Psoas muscle (tissue), 8 donors: ENCODE results near the gene BCAS3. TPM values are rescaled to one million over a fixed set of nuclear protein-coding genes. Genes with fewer than 3 reads are reported as not detected.

Experiments
- ATAC-seq, 4 donors: fragments of 200-7000 bp; cut with Tn5 transposase; one replicate each; pipeline ENCODE4 v1.9.1; 2020; ENCODE audit warnings: moderate library complexity in 3 of 4, mild to moderate bottlenecking in 2 of 4
- DNase-seq, 2 donors: peaks; one replicate each; pipeline ENCODE4 v3.0.0-alpha.2; 2020
- H3K27ac ChIP-seq: fragments of 200-600 bp; one replicate; pipeline ENCODE4 v1.8.0; 2022
- H3K27me3 ChIP-seq, 3 donors: fragments of 200-600 bp in 1 of 3; one replicate each; pipeline versions ENCODE4 v1.6.1 to v1.8.0; 2013 to 2022; ENCODE audit warnings: low read length in 2 of 3, mild to moderate bottlenecking in 2 of 3, moderate library complexity in 1 of 3; ENCODE audit not compliant: insufficient read depth in 3 of 3
- H3K36me3 ChIP-seq, 2 donors: fragments of 200-600 bp in 1 of 2; one replicate each; pipeline versions ENCODE4 v1.6.1 to v1.8.0; 2013 to 2022; ENCODE audit warnings: low read depth in 1 of 2, mild to moderate bottlenecking in 1 of 2, moderate library complexity in 1 of 2; ENCODE audit not compliant: insufficient read depth in 1 of 2
- H3K4me1 ChIP-seq: fragments of 200-600 bp; one replicate; pipeline ENCODE4 v1.8.0; 2022
- H3K4me3 ChIP-seq: fragments of 200-600 bp; one replicate; pipeline ENCODE4 v1.8.0; 2022; ENCODE audit warnings: mild to moderate bottlenecking
- H3K9me3 ChIP-seq: fragments of 200-600 bp; one replicate; pipeline ENCODE4 v1.8.0; 2022
- WGBS, 3 donors: extraction: QIAGEN DNeasy Blood & Tissue Kit; methylation state at CpG; one replicate each; pipeline versions ENCODE4 v1.1.6 to v1.1.7; 2013; 5-methylcytosine and 5-hydroxymethylcytosine counted together
- intact Hi-C, 2 donors: fragments of 100-400 bp; cut with DNase I; formaldehyde crosslinking; loops; one replicate each; pipeline versions ENCODE4 v1.11.0 to v1.14.2; 2022
- polyA plus RNA-seq, 3 donors: library from polyadenylated mRNA; stranded (reverse); fragments of 200-250 nt; gene quantifications; one replicate each; pipeline ENCODE4 v1.2.3, GENCODE V29; 2013
- total RNA-seq, 4 donors: library from RNA; stranded (reverse); fragmentation: NEBNext Ultra II Directional in 2 of 4; extraction: Animal tissue kit (Norgen Biotek cat#: 25700) in 2 of 4; gene quantifications; one replicate each; pipeline versions ENCODE4 v1.2.1 to v1.2.4, GENCODE V29; 2021 to 2023
- TF ChIP-seq, protein P1 (sequence below): fragments of 200-600 bp; IDR thresholded peaks from one replicate; pipeline ENCODE4 v1.8.0; 2022; ENCODE audit warnings: antibody characterized with exemption
- donor health status: healthy with polysubstance abuse.
- donor health status: DM: no; HTN: no; CAD: no; lungs with moderate emphysema.
- donor health status: Bipolar disorder and iron deficiency.
- donor health status: healthy.
- donor health status: DM: yes; HTN: yes; CAD: no.
- donor health status: DM: no; HTN: no; CAD: no.
- donor health status: DM: no; HTN: no; CAD: no.
- donor health status: DM: yes; HTN: yes; CAD: no.

The BCAS3 gene
- total and polyA plus RNA-seq, 7 donors = 2.4 to 28.8 (median 15.0) TPM

DNA sequence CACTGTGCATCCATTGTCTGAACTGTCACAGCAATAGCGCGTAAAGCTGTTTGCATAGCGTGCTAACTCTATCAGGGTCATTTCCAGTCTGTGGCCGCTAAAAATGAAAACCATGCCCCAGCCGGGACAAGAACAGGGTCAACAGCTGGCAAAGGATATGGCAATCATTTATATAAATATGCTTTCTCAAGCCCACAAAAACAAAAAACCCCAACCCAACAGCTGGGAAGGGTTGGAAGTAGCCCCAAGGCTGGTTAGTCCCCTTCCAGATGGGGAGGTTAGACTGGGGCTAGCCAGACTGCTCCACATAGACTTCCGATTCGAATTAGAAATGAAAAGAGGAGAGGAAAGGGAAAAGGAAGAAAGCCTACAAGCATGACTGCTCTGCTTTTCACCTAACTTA lies 518.7 kb downstream of the BCAS3 start:
- DNase-seq (no peak), ATAC-seq (no peak)
- TF ChIP-seq, protein P1, sequence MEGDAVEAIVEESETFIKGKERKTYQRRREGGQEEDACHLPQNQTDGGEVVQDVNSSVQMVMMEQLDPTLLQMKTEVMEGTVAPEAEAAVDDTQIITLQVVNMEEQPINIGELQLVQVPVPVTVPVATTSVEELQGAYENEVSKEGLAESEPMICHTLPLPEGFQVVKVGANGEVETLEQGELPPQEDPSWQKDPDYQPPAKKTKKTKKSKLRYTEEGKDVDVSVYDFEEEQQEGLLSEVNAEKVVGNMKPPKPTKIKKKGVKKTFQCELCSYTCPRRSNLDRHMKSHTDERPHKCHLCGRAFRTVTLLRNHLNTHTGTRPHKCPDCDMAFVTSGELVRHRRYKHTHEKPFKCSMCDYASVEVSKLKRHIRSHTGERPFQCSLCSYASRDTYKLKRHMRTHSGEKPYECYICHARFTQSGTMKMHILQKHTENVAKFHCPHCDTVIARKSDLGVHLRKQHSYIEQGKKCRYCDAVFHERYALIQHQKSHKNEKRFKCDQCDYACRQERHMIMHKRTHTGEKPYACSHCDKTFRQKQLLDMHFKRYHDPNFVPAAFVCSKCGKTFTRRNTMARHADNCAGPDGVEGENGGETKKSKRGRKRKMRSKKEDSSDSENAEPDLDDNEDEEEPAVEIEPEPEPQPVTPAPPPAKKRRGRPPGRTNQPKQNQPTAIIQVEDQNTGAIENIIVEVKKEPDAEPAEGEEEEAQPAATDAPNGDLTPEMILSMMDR = no peak
- H3K9me3 ChIP-seq = no peaks in the 10 kb centered on the region
- no peaks in the 10 kb centered on the region for H3K27me3 ChIP-seq
- no peak overlapping the region for H3K27ac ChIP-seq
- intact Hi-C loops = no loop called here
- H3K4me3 ChIP-seq = no peak overlapping the region
- no peaks in the 10 kb centered on the region for H3K36me3 ChIP-seq
- 42 to 61% (median 49%) methylated on average over 7 of the region's 7 CpGs for WGBS, 3 donors
- no peaks in the 10 kb centered on the region for H3K4me1 ChIP-seq

DNA sequence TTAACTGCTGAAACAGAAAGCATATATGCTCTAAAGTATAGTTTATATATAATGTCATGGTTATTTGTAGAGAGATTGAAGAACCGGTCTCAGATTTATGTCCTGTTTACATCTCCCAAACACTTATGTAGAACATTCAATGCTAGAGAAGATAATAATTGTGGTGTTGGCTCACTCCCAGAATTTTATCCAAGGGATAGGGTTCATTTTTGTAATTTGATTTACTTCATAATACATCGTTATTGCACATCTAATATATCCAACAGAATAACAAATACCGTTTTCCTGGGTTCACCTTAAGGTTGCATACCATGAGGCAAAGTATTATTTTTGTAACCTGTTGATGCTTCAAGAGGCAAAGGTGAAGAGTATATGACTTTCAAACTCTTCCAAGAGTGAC lies 519.1 kb downstream of the BCAS3 start:
- no peak overlapping the region for H3K4me3 ChIP-seq
- WGBS, 3 donors = 36 to 53% (median 43%) methylated on average over 3 of the region's 3 CpGs
- TF ChIP-seq, protein P1 = no peak
- intact Hi-C loops = no loop called here
- H3K4me1 ChIP-seq = no peaks in the 10 kb centered on the region
- no peak for DNase-seq
- H3K27ac ChIP-seq = no peak overlapping the region
- no peaks in the 10 kb centered on the region for H3K36me3 ChIP-seq
- ATAC-seq = no peak
- no peaks in the 10 kb centered on the region for H3K9me3 ChIP-seq
- H3K27me3 ChIP-seq = no peaks in the 10 kb centered on the region

DNA sequence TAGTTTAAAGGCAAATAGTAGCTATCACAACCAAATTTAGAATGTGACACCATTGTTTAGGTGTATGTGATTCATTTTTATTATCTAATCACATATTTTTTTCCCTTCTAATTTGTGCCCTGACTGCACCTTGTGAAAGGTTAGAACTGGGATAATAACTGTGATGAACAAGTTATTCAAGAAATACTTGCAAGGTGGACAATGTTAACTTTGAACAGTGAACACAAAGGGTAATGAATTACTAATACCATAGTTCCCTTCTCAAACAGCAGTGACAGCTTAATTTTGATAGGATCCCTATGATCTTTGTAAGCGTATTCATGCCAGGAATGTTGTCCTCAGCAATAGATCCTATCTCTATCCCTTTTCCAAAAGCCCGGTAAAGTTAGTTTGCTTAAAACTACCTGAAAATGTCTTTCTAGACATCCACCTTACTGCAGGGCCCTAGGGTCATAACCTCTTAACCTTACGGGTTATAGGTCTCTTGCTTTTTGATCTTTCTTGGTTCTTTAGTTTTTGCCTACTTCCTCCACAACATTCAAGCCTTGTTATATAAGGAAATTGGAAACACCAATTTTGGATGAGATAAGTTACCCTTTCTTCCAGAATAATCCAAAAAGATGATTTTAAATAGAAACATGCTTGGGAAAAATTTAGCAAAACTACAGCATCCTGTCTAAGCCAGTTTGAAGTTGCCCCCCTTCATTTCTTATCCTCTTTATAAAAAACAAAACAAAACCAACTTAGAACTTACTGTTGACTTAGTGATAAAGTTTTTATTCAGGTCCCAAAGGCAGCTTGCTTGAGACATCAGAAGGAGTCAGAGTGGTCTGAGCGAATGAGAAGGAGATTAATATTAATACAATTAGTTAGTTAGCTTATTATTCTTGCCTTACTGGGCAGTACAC lies 522.0 kb downstream of the BCAS3 start:
- no peaks in the 10 kb centered on the region for H3K9me3 ChIP-seq
- intact Hi-C loops = no loop called here
- 89 to 96% (median 90%) methylated on average over 4 of the region's 4 CpGs for WGBS, 3 donors
- H3K4me3 ChIP-seq = no peak overlapping the region
- H3K36me3 ChIP-seq = no peaks in the 10 kb centered on the region
- H3K27me3 ChIP-seq = no peaks in the 10 kb centered on the region
- no peak for ATAC-seq
- TF ChIP-seq, protein P1 = no peak
- DNase-seq = no peak
- no peak overlapping the region for H3K27ac ChIP-seq
- no peaks in the 10 kb centered on the region for H3K4me1 ChIP-seq

DNA sequence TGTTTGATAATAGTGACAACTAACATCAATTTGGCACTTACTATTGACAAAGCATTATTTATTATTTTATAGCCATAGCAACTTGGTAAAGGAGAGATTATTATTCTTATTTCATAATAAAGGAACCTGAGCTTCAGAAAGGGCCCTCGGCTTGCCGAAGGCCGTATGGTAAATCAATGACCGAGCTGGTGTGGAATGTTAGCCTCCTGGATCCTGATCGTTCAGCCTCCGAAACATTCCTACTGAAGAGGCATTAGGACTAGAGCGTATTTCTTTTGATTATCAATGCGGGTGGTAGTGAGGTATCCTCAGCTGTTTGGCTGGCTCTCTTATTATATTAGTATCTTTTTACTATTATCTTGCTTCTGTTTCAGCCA lies 522.7 kb downstream of the BCAS3 start:
- H3K36me3 ChIP-seq = no peaks in the 10 kb centered on the region
- DNase-seq (no peak), ATAC-seq (no peak)
- no peak overlapping the region for H3K27ac ChIP-seq
- no peaks in the 10 kb centered on the region for H3K4me1 ChIP-seq
- TF ChIP-seq, protein P1 = no peak
- H3K27me3 ChIP-seq = no peaks in the 10 kb centered on the region
- 88 to 93% (median 90%) methylated on average over 8 of the region's 8 CpGs for WGBS, 3 donors
- H3K4me3 ChIP-seq = no peak overlapping the region
- intact Hi-C loops = no loop called here
- no peaks in the 10 kb centered on the region for H3K9me3 ChIP-seq
